ENCODE data around the gene SPATA31C2.
"Not testable (repeated sequence)": the region's sequence is repeated elsewhere in the genome, so short reads cannot be mapped to it uniquely, and the experiment has no call there.

- not testable (repeated sequence) for TF ChIP-seq POLR2A (IDR thresholded peaks at IDR 0.05; ENCODE audit: low read length); GATA1 (IDR thresholded peaks at IDR 0.05; ENCODE audit: low read depth, low read length)
Measured at GRCh38 chr9:88114283-88114967, 23.9 kb downstream of the SPATA31C2 start.
